ENCODE results near the gene FAM131A.

FAM131A gene

DNA sequence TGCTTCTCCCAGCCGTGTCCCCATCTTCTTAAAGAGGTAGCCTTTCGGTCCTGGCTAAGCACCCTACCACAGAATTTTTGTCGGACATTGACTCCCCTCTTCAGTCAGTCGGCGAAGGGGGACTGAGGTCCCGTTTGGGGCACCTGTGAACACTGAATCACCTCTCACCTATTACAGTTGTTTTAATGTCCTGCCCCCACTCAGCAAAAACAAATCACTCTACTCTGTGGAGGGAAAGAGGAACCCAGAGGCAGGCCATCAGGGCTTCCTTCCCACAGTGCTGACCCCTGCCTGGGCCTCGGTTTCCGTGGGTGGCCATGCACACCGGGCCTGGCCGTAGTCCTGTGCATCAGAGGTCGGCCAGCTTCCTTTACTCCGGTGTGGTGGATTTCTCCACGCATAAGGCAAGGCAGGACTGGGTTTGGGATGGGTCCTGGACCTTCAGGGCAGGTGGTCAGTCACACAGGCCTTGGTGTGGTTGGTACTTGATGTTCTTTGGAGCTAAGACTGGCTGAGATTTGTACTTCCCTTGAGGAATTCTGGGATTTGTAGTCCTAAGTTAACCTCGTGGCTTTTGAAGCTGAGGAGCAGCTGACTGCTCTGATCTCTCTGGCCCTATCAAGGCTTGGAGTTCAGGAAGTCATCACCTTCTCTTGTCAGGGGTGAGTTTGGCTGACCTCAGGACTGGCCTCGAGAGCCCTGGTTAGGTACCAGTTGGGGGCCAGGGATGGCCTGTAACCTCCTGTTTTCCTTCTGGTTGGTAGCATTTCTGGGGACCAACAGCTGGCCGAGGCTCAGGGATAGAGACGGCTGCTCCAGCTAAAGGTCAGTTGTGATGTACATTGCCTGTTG, 627 bp upstream of the FAM131A start:
- TF ChIP-seq FOXP2 (optimal IDR thresholded peaks at IDR 0.05; ENCODE audit: borderline replicate concordance, extremely low read depth, extremely low read length, insufficient read depth) (no peak), POLR2AphosphoS5 (IDR thresholded peaks at IDR 0.05; ENCODE audit: low read depth, low read length) (no peak), SIN3A (IDR thresholded peaks at IDR 0.05; ENCODE audit: borderline replicate concordance, insufficient read depth, low read length) (no peak), TAF1 (IDR thresholded peaks at IDR 0.05; ENCODE audit: borderline replicate concordance, insufficient read depth, low read length) (no peak)
- TF ChIP-seq, protein P1, sequence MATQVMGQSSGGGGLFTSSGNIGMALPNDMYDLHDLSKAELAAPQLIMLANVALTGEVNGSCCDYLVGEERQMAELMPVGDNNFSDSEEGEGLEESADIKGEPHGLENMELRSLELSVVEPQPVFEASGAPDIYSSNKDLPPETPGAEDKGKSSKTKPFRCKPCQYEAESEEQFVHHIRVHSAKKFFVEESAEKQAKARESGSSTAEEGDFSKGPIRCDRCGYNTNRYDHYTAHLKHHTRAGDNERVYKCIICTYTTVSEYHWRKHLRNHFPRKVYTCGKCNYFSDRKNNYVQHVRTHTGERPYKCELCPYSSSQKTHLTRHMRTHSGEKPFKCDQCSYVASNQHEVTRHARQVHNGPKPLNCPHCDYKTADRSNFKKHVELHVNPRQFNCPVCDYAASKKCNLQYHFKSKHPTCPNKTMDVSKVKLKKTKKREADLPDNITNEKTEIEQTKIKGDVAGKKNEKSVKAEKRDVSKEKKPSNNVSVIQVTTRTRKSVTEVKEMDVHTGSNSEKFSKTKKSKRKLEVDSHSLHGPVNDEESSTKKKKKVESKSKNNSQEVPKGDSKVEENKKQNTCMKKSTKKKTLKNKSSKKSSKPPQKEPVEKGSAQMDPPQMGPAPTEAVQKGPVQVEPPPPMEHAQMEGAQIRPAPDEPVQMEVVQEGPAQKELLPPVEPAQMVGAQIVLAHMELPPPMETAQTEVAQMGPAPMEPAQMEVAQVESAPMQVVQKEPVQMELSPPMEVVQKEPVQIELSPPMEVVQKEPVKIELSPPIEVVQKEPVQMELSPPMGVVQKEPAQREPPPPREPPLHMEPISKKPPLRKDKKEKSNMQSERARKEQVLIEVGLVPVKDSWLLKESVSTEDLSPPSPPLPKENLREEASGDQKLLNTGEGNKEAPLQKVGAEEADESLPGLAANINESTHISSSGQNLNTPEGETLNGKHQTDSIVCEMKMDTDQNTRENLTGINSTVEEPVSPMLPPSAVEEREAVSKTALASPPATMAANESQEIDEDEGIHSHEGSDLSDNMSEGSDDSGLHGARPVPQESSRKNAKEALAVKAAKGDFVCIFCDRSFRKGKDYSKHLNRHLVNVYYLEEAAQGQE (IDR thresholded peaks at IDR 0.05; ENCODE audit: insufficient read depth in 1 of 2, low read depth in 2 of 2, low read length in 2 of 2) = no peak

DNA sequence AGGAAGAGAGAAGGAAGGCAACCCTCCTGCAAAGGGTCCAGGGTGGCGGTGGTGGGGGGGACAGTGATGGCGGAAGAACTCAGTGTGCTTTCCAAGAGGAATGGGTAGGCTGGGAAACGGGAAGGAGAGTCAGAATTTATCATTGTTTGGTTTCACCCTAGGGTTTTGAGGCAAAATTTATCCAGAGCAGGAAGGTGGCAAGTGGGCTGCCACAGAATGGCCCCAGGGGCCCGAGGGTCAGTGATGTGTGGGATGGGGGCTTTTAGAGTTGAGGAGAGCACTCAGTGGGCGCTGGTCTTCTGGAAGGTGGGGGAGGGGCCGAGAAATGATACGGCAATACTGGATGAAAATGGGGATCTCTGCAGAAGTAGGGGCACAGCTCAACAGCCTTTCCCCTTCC, 581 bp downstream of the FAM131A start:
- no peak for TF ChIP-seq POLR2AphosphoS5 (IDR thresholded peaks at IDR 0.05; ENCODE audit: low read depth, low read length)
- TF ChIP-seq SIN3A (IDR thresholded peaks at IDR 0.05; ENCODE audit: borderline replicate concordance, insufficient read depth, low read length) = no peak
- TF ChIP-seq FOXP2 (optimal IDR thresholded peaks at IDR 0.05; ENCODE audit: borderline replicate concordance, extremely low read depth, extremely low read length, insufficient read depth) = no peak
- TF ChIP-seq TAF1 (IDR thresholded peaks at IDR 0.05; ENCODE audit: borderline replicate concordance, insufficient read depth, low read length) = no peak
- TF ChIP-seq, protein P1 (IDR thresholded peaks at IDR 0.05; ENCODE audit: insufficient read depth in 1 of 2, low read depth in 2 of 2, low read length in 2 of 2) = no peak

DNA sequence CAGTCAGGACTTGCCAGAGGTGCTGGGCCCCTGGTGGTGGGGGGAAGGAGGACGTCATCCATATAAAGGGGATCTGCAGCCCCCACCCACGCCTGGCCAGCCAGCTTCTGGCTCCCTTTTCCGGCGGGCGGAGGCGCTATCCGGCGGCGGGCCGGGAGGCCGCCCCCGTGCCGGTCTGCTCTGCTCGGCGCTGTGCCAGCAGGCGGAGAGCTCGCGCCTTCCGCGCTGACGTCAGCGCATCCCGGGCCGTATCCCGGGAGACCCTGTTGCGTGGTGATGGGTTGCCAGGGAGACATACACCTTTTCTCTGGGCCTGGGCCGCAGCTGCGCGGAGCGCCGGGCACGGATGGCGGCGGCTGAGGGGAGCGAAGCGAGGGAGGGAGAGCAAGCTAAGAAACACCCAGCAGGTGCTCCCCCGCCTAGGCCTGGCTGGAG, 1.1 kb downstream of the FAM131A start:
- no peak for TF ChIP-seq POLR2AphosphoS5 (IDR thresholded peaks at IDR 0.05; ENCODE audit: low read depth, low read length)
- TF ChIP-seq TAF1 (IDR thresholded peaks at IDR 0.05; ENCODE audit: borderline replicate concordance, insufficient read depth, low read length) = no peak
- TF ChIP-seq SIN3A (IDR thresholded peaks at IDR 0.05; ENCODE audit: borderline replicate concordance, insufficient read depth, low read length) = no peak
- no peak for TF ChIP-seq FOXP2 (optimal IDR thresholded peaks at IDR 0.05; ENCODE audit: borderline replicate concordance, extremely low read depth, extremely low read length, insufficient read depth)
- TF ChIP-seq, protein P1 (IDR thresholded peaks at IDR 0.05; ENCODE audit: insufficient read depth in 1 of 2, low read depth in 2 of 2, low read length in 2 of 2) = no peak

DNA sequence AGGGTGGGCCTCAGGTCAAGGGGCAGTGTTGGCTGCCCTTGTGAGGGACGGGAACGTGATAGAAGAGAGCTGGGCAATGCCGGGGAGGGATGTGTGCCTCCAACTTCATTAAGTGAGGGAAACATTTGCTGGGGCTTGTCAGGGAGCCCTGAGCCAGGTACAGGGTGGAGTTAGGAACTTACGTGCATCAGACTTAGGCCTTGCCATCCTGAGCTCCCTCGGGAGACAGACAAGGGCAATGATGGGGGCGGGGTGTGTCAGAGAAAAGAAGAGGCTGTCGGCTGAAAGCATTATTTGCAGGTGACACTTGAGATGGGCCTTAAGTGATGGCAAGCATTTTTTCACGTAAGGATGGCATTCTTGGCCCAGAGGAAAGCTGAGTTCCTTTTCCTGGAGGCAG, 1.6 kb downstream of the FAM131A start:
- no peak for TF ChIP-seq TAF1 (IDR thresholded peaks at IDR 0.05; ENCODE audit: borderline replicate concordance, insufficient read depth, low read length)
- no peak for TF ChIP-seq SIN3A (IDR thresholded peaks at IDR 0.05; ENCODE audit: borderline replicate concordance, insufficient read depth, low read length)
- no peak for TF ChIP-seq FOXP2 (optimal IDR thresholded peaks at IDR 0.05; ENCODE audit: borderline replicate concordance, extremely low read depth, extremely low read length, insufficient read depth)
- TF ChIP-seq, protein P1 (IDR thresholded peaks at IDR 0.05; ENCODE audit: insufficient read depth in 1 of 2, low read depth in 2 of 2, low read length in 2 of 2) = no peak
- TF ChIP-seq POLR2AphosphoS5 (IDR thresholded peaks at IDR 0.05; ENCODE audit: low read depth, low read length) = no peak
